Measurements from ENCODE around the gene ABCG5.
A peak's percentile ranks its signal among the peaks of the same experiment; 100 is the strongest.

ABCG5 gene

DNA sequence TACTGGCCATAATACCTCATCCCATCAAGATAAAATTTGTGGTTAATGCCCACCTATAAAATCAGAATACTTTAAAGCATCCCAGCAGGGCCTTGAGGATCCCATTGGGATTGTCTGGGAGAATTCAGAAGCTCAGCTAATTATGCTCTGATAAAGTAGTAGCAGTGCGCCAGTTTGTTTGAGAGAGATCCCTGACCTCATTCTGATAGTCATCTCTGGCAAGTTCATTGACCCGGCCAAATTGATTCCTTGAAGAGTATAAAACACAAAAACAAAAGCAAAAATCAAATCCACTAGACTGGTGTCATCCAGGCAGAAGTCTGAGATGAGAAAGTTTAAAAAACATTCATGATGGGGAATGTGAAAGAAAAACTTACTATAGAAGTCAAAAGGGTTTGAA, 14.1 kb downstream of the ABCG5 start:
- no peaks in the 10 kb centered on the region for H3K27me3 ChIP-seq
- no peak for DNase-seq
- no peak overlapping the region for H3K4me3 ChIP-seq
- no peaks in the 10 kb centered on the region for H3K36me3 ChIP-seq
- no peaks in the 10 kb centered on the region for H3K9me3 ChIP-seq
- TF ChIP-seq, protein P1, sequence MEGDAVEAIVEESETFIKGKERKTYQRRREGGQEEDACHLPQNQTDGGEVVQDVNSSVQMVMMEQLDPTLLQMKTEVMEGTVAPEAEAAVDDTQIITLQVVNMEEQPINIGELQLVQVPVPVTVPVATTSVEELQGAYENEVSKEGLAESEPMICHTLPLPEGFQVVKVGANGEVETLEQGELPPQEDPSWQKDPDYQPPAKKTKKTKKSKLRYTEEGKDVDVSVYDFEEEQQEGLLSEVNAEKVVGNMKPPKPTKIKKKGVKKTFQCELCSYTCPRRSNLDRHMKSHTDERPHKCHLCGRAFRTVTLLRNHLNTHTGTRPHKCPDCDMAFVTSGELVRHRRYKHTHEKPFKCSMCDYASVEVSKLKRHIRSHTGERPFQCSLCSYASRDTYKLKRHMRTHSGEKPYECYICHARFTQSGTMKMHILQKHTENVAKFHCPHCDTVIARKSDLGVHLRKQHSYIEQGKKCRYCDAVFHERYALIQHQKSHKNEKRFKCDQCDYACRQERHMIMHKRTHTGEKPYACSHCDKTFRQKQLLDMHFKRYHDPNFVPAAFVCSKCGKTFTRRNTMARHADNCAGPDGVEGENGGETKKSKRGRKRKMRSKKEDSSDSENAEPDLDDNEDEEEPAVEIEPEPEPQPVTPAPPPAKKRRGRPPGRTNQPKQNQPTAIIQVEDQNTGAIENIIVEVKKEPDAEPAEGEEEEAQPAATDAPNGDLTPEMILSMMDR (IDR thresholded peaks at IDR 0.05): no peak
- no peak overlapping the region for H3K27ac ChIP-seq
- H3K4me1 ChIP-seq: no peaks in the 10 kb centered on the region
- intact Hi-C loops (cut with DNase I; ENCODE audit: low total_unique reads): no loop called here

DNA sequence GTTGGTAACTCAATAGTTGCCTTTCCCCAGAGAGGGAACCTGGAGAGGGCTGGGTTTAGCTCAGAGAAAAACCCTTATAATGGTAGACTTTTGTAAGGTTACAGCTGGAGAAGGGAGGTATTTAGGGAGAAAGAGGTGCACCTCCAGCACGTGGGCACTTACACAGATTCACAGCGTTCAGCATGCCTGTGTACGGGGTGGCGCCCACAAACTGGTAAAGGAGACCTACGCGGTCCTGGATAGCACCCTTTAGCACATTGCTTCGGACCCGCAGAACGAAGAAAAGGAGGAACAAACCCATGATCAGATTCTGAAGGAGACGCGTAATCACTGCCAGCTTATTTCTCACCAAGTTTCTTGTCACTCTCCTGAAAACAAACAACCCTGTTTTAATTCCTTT, 14.9 kb downstream of the ABCG5 start:
- Histone ChIP-seq H3K9me3 (no peaks in the 10 kb centered on the region), H3K27me3 (no peaks in the 10 kb centered on the region), H3K4me3 (no peak overlapping the region), H3K4me1 (no peaks in the 10 kb centered on the region), H3K27ac (no peak overlapping the region), H3K36me3 (no peaks in the 10 kb centered on the region)
- intact Hi-C loops (cut with DNase I; ENCODE audit: low total_unique reads): no loop called here
- TF ChIP-seq, protein P1 (IDR thresholded peaks at IDR 0.05): no peak
- no peak for DNase-seq

- no peak overlapping the region for H3K4me3 ChIP-seq
- intact Hi-C loops (cut with DNase I; ENCODE audit: low total_unique reads): no loop called here
Measured at GRCh38 chr2:43822839-43823238, 15.8 kb downstream of the ABCG5 start.

GRCh38 chr2:43819491-43820163, 19.0 kb downstream of the ABCG5 start:
- no peak for DNase-seq
- intact Hi-C loops (cut with DNase I; ENCODE audit: low total_unique reads): no loop called here
- H3K27ac ChIP-seq: no peak overlapping the region
- H3K36me3 ChIP-seq: peaks cover 0 to 4% (median 0%) of the 10 kb centered on the region in 3 donors
- no peaks in the 10 kb centered on the region for H3K27me3 ChIP-seq
- no peaks in the 10 kb centered on the region for H3K9me3 ChIP-seq
- no peak overlapping the region for H3K4me3 ChIP-seq
- no peaks in the 10 kb centered on the region for H3K4me1 ChIP-seq
- TF ChIP-seq, protein P1 (IDR thresholded peaks at IDR 0.05): no peak

More at GRCh38 chr2:43822839-43823238, 15.8 kb downstream of the ABCG5 start:
- Histone ChIP-seq H3K4me1 (no peaks in the 10 kb centered on the region), H3K9me3 (no peaks in the 10 kb centered on the region), H3K27me3 (no peaks in the 10 kb centered on the region), H3K36me3 (no peaks in the 10 kb centered on the region), H3K27ac (no peak overlapping the region)
- DNase-seq: no peak
- TF ChIP-seq, protein P1 (IDR thresholded peaks at IDR 0.05): no peak

GRCh38 chr2:43818761-43819160, 19.9 kb downstream of the ABCG5 start:
- peak in 1 of 2 donors; percentile 62 for DNase-seq
- TF ChIP-seq, protein P1 (IDR thresholded peaks at IDR 0.05): no peak
- Histone ChIP-seq H3K27me3 (no peaks in the 10 kb centered on the region), H3K27ac (no peak overlapping the region), H3K4me3 (no peak overlapping the region), H3K9me3 (no peaks in the 10 kb centered on the region), H3K36me3 (peaks cover 0 to 4% (median 0%) of the 10 kb centered on the region in 3 donors), H3K4me1 (no peaks in the 10 kb centered on the region)
- intact Hi-C loops (cut with DNase I; ENCODE audit: low total_unique reads): no loop called here
